Left ventricle myocardium inferior (tissue), 1 donor: ENCODE results near the gene ACOX1. TPM values are rescaled to one million over a fixed set of nuclear protein-coding genes. Genes with fewer than 3 reads are reported as not detected.
A peak's percentile ranks its signal among the peaks of the same experiment; 100 is the strongest.

Experiments
- DNase-seq: peaks from one replicate; pipeline ENCODE4 v3.0.0-alpha.2; 2020
- H3K27ac ChIP-seq: fragments of 200-600 bp; replicated peaks from 2 replicates; pipeline ENCODE4 v1.8.0; 2021
- H3K27me3 ChIP-seq: fragments of 200-600 bp; 2 replicates; pipeline ENCODE4 v1.8.0; 2021; ENCODE audit warnings: low read depth
- H3K36me3 ChIP-seq: fragments of 200-600 bp; 2 replicates; pipeline ENCODE4 v1.8.0; 2021
- H3K4me1 ChIP-seq: fragments of 200-600 bp; 2 replicates; pipeline ENCODE4 v1.8.0; 2021
- H3K4me3 ChIP-seq: fragments of 200-600 bp; 2 replicates; pipeline ENCODE4 v1.8.0; 2021; ENCODE audit warnings: mild to moderate bottlenecking, moderate library complexity
- H3K9me3 ChIP-seq: fragments of 200-600 bp; replicated peaks from 2 replicates; pipeline ENCODE4 v1.8.0; 2021
- CTCF ChIP-seq: fragments of 200-600 bp; IDR thresholded peaks from 2 replicates; pipeline ENCODE4 v1.8.0; 2021; ENCODE audit warnings: antibody characterized with exemption, mild to moderate bottlenecking, borderline replicate concordance
- intact Hi-C: fragments of 100-400 bp; cut with micrococcal nuclease; formaldehyde crosslinking; loops from one replicate; pipeline ENCODE4 v1.11.0; 2022
- total RNA-seq: library from RNA; stranded (reverse); fragmentation: NEBNext Ultra II Directional; extraction: Animal tissue kit (Norgen Biotek cat#: 25700); gene quantifications from one replicate; pipeline ENCODE4 v1.2.1, GENCODE V29; 2021
- donor health status: DM: no; HTN: yes; CAD: no; lungs with severe emphysema.

ACOX1 gene
- total RNA-seq, 1 donor from 2014 or later = 76.4 TPM

- Histone ChIP-seq H3K27me3 (no peaks in the 10 kb centered on the region), H3K4me3 (no peak overlapping the region), H3K4me1 (peaks cover 15% of the 10 kb centered on the region), H3K9me3 (no peaks in the 10 kb centered on the region), H3K36me3 (peaks cover 50% of the 10 kb centered on the region), H3K27ac (no peak overlapping the region)
- intact Hi-C loops = no loop called here
- TF ChIP-seq CTCF = no peak
- no peak for DNase-seq
Observed at GRCh38 chr17:75943491-75943890, 35.5 kb downstream of the ACOX1 start.

- peaks cover 15% of the 10 kb centered on the region for H3K4me1 ChIP-seq
- TF ChIP-seq CTCF = no peak
- intact Hi-C loops = no loop called here
- no peak for DNase-seq
- peaks cover 40% of the 10 kb centered on the region for H3K36me3 ChIP-seq
- no peak overlapping the region for H3K4me3 ChIP-seq
- no peaks in the 10 kb centered on the region for H3K27me3 ChIP-seq
- no peak overlapping the region for H3K27ac ChIP-seq
- no peaks in the 10 kb centered on the region for H3K9me3 ChIP-seq
Observed at GRCh38 chr17:75942473-75942872, 36.5 kb downstream of the ACOX1 start.

- no peak for TF ChIP-seq CTCF
- DNase-seq = no peak
- Histone ChIP-seq H3K36me3 (peaks cover 30% of the 10 kb centered on the region), H3K27ac (no peak overlapping the region), H3K4me1 (peaks cover 15% of the 10 kb centered on the region), H3K27me3 (no peaks in the 10 kb centered on the region), H3K9me3 (no peaks in the 10 kb centered on the region), H3K4me3 (peak overlapping the region; percentile 80)
- intact Hi-C loops = no loop called here
Observed at GRCh38 chr17:75941442-75941819, 37.5 kb downstream of the ACOX1 start.

GRCh38 chr17:75940727-75941441, 38.1 kb downstream of the ACOX1 start, which contains the start of gene FBF1:
Gene FBF1, minus strand, starts transcription at chr17:75941042. Its CDS starts 2,893 bp downstream, at chr17:75938149.
- Histone ChIP-seq H3K27ac (peak within 1 kb of the TSS; percentile 80), H3K27me3 (no peaks in the 10 kb centered on the region), H3K4me3 (peak within 1 kb of the TSS; percentile 80), H3K36me3 (peaks cover 25% of the 10 kb centered on the region), H3K9me3 (no peaks in the 10 kb centered on the region), H3K4me1 (peaks cover 15% of the 10 kb centered on the region)
- TF ChIP-seq CTCF = no peak
- intact Hi-C loops = no loop called here
- peak; percentile 94 for DNase-seq

GRCh38 chr17:75937652-75938051, 41.3 kb downstream of the ACOX1 start:
- Histone ChIP-seq H3K27ac (no peak overlapping the region), H3K9me3 (no peaks in the 10 kb centered on the region), H3K36me3 (peaks cover 2% of the 10 kb centered on the region), H3K4me1 (peaks cover 15% of the 10 kb centered on the region), H3K4me3 (no peak overlapping the region), H3K27me3 (no peaks in the 10 kb centered on the region)
- intact Hi-C loops = no loop called here
- DNase-seq = no peak
- TF ChIP-seq CTCF = no peak
